Neural cell (in vitro differentiated cells): ENCODE data around the gene RNF182. TPM values are rescaled to one million over a fixed set of nuclear protein-coding genes. Genes with fewer than 3 reads are reported as not detected.

Source experiments
- H2AFZ ChIP-seq: fragments of 200-600, 300-800 bp; sonication (generic), shearing (Covaris generic); 2 replicates; pipeline ENCODE4 v1.6.0; 2014; ENCODE audit warnings: low read depth, mild to moderate bottlenecking, antibody characterized with exemption, low read length, moderate library complexity
- H3F3A ChIP-seq: fragments of 200-600 bp; shearing (Covaris generic); 2 replicates; pipeline ENCODE4 v1.6.1; 2016; ENCODE audit warnings: mild to moderate bottlenecking, moderate library complexity, mixed read lengths, antibody characterized with exemption, low read length; ENCODE audit not compliant: insufficient read depth, poor library complexity, severe bottlenecking
- H3K27ac ChIP-seq: fragments of 200-600, 300-800 bp; sonication (generic), shearing (Covaris generic); 2 replicates; pipeline ENCODE4 v1.5.1; 2014; ENCODE audit warnings: mild to moderate bottlenecking, low read length, moderate library complexity
- H3K27me3 ChIP-seq: fragments of 300-800, 200-600 bp; sonication (generic), shearing (Covaris generic); 2 replicates; pipeline ENCODE4 v1.6.0; 2014; ENCODE audit warnings: mild to moderate bottlenecking, low read depth, low read length, moderate library complexity; ENCODE audit not compliant: insufficient read depth
- H3K36me3 ChIP-seq: fragments of 300-800, 200-600 bp; sonication (generic), shearing (Covaris generic); 2 replicates; pipeline ENCODE4 v1.5.1; 2014; ENCODE audit warnings: mild to moderate bottlenecking, antibody characterized with exemption, low read length, moderate library complexity; ENCODE audit not compliant: insufficient read depth
- H3K4me2 ChIP-seq: fragments of 300-800, 200-600 bp; sonication (generic), shearing (Covaris generic); 2 replicates; pipeline ENCODE4 v1.6.0; 2014; ENCODE audit warnings: mild to moderate bottlenecking, low read length
- H3K4me3 ChIP-seq: fragments of 300-800, 200-600 bp; sonication (generic), shearing (Covaris generic); 2 replicates; pipeline ENCODE4 v1.5.1; 2014; ENCODE audit warnings: mild to moderate bottlenecking, low read length, moderate library complexity
- H3K79me2 ChIP-seq: fragments of 200-600 bp; shearing (Covaris generic); replicated peaks from 2 replicates; pipeline ENCODE4 v1.6.0; 2014; ENCODE audit warnings: mild to moderate bottlenecking, low read length, moderate library complexity; ENCODE audit not compliant: insufficient read depth
- H3K9ac ChIP-seq: fragments of 300-800, 200-600 bp; sonication (generic), shearing (Covaris generic); 2 replicates; pipeline ENCODE4 v1.6.1; 2016; ENCODE audit warnings: mild to moderate bottlenecking, low read length, mixed read lengths
- H3K9me2 ChIP-seq: fragments of 200-600 bp; shearing (Covaris generic); 2 replicates; pipeline ENCODE4 v1.6.1; 2016; ENCODE audit warnings: mild to moderate bottlenecking, low read length, mixed read lengths; ENCODE audit not compliant: insufficient read depth
- H3K9me3 ChIP-seq: fragments of 200-600, 300-800 bp; sonication (generic), shearing (Covaris generic); 2 replicates; pipeline ENCODE4 v1.6.1; 2016; ENCODE audit warnings: mild to moderate bottlenecking, mixed run types, low read length, moderate library complexity, mixed read lengths
- H4K20me1 ChIP-seq: fragments of 200-600 bp; shearing (Covaris generic); 2 replicates; pipeline ENCODE4 v1.6.1; 2016; ENCODE audit warnings: mild to moderate bottlenecking, mixed run types; ENCODE audit not compliant: insufficient read depth
- CTCF ChIP-seq: fragments of 450-650 bp; IDR thresholded peaks from 2 replicates; pipeline ENCODE4 v1.5.1; 2014; ENCODE audit warnings: antibody characterized with exemption, mild to moderate bottlenecking, moderate library complexity; ENCODE audit not compliant: poor library complexity, severe bottlenecking
- EP300 ChIP-seq: fragments of 450-650 bp; conservative IDR thresholded peaks from 2 replicates; pipeline ENCODE4 v1.6.1; 2014; ENCODE audit warnings: antibody characterized with exemption, mild to moderate bottlenecking, moderate library complexity; ENCODE audit not compliant: poor library complexity, severe bottlenecking
- EZH2 ChIP-seq: fragments of 200-600, 300-800 bp; shearing (Covaris generic), sonication (generic); IDR thresholded peaks from 2 replicates; pipeline ENCODE4 v1.6.1; 2014; ENCODE audit warnings: antibody characterized with exemption, low read length, borderline replicate concordance, mild to moderate bottlenecking; ENCODE audit not compliant: insufficient read depth, poor library complexity, severe bottlenecking
- MXI1 ChIP-seq: fragments of 450-650 bp; conservative IDR thresholded peaks from 2 replicates; pipeline ENCODE4 v1.6.1; 2014; ENCODE audit warnings: antibody characterized with exemption, mild to moderate bottlenecking; ENCODE audit not compliant: poor library complexity, severe bottlenecking
- POLR2AphosphoS5 ChIP-seq: IDR thresholded peaks from 2 replicates; pipeline ENCODE4 v1.6.1; 2012
- RAD21 ChIP-seq: fragments of 450-650 bp; conservative IDR thresholded peaks from 2 replicates; pipeline ENCODE4 v1.6.1; 2014; ENCODE audit warnings: antibody characterized with exemption, mild to moderate bottlenecking, moderate library complexity
- REST ChIP-seq: IDR thresholded peaks from 2 replicates; pipeline ENCODE4 v1.6.1; 2012; ENCODE audit warnings: borderline replicate concordance
- SMC3 ChIP-seq: fragments of 450-650 bp; conservative IDR thresholded peaks from 2 replicates; pipeline ENCODE4 v1.6.1; 2014; ENCODE audit warnings: antibody characterized with exemption, mild to moderate bottlenecking, moderate library complexity; ENCODE audit not compliant: poor library complexity
- TAF1 ChIP-seq: IDR thresholded peaks from 2 replicates; pipeline ENCODE4 v1.6.1; 2012; ENCODE audit warnings: low read depth
- polyA plus RNA-seq: library from polyadenylated mRNA; depleted of rRNA; stranded (reverse); fragments of >200 nt; gene quantifications from 2 replicates; pipeline ENCODE4 v1.2.3, GENCODE V29; 2014

Gene RNF182
- polyA plus RNA-seq, 1 donor from 2014 or later, result 8.0 TPM

GRCh38 chr6:13946506-13946905 is 21.8 kb downstream of the RNF182 start:
- H3K4me3 ChIP-seq, result no peak overlapping the region

GRCh38 chr6:13947611-13948178 is 22.9 kb downstream of the RNF182 start:
- no peaks in the 10 kb centered on the region for H3K9me3 ChIP-seq
- no peaks in the 10 kb centered on the region for H3F3A ChIP-seq
- H3K4me3 ChIP-seq, result no peak overlapping the region
- H4K20me1 ChIP-seq, result no peaks in the 10 kb centered on the region
- no peaks in the 10 kb centered on the region for H3K79me2 ChIP-seq
- H3K27me3 ChIP-seq, result no peaks in the 10 kb centered on the region
- no peak overlapping the region for H3K4me2 ChIP-seq
- no peak overlapping the region for H3K9ac ChIP-seq
- no peaks in the 10 kb centered on the region for H3K36me3 ChIP-seq
- no peak overlapping the region for H3K27ac ChIP-seq
- H3K9me2 ChIP-seq, result no peaks in the 10 kb centered on the region
- no peak overlapping the region for H2AFZ ChIP-seq
- TF ChIP-seq CTCF (no peak), EZH2 (no peak), POLR2AphosphoS5 (no peak), REST (no peak), EP300 (no peak), RAD21 (no peak)

More at GRCh38 chr6:13946506-13946905, 21.8 kb downstream of the RNF182 start:
- no peaks in the 10 kb centered on the region for H3K9me2 ChIP-seq
- H4K20me1 ChIP-seq, result no peaks in the 10 kb centered on the region
- H3K27me3 ChIP-seq, result no peaks in the 10 kb centered on the region
- no peak overlapping the region for H2AFZ ChIP-seq
- no peak overlapping the region for H3K27ac ChIP-seq
- H3K9me3 ChIP-seq, result no peaks in the 10 kb centered on the region
- H3F3A ChIP-seq, result no peaks in the 10 kb centered on the region
- TF ChIP-seq REST (no peak), RAD21 (no peak), TAF1 (no peak), EP300 (no peak), EZH2 (no peak), SMC3 (no peak), CTCF (no peak), MXI1 (no peak), POLR2AphosphoS5 (no peak)
- H3K9ac ChIP-seq, result no peak overlapping the region
- no peaks in the 10 kb centered on the region for H3K36me3 ChIP-seq
- H3K4me2 ChIP-seq, result no peak overlapping the region
- H3K79me2 ChIP-seq, result no peaks in the 10 kb centered on the region
